GM20000 (cell line): Measurements from ENCODE around the gene JMJD1C.

Source experiments
- DNase-seq: peaks from one replicate; pipeline ENCODE4 v3.0.0; 2012; ENCODE audit warnings: low spot score
- TF ChIP-seq, protein P1 (sequence below): IDR thresholded peaks from 2 replicates; pipeline ENCODE4 v1.5.1; 2012; ENCODE audit warnings: mild to moderate bottlenecking, control low read depth; ENCODE audit errors: extremely low read depth, missing control alignments

The JMJD1C gene

DNA sequence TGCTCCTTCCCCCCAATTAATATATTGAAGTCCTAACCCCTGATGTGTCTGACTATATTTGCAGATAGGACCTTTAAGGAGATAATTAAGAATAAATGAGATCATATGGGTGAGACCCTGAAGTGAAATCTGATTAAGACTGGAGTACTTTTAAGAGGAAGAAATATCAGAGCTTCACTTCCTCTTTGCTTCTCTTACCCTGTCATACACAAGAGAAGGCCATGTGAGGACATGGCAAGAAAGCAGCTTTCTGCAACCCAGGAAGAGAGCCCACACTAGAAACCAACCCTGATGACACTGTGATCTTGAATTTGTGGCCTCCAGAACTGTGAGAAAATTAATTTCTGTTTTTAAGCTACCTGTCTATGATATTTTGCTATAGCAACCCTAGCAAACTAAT, 44.2 kb downstream of the JMJD1C start:
- TF ChIP-seq, protein P1, sequence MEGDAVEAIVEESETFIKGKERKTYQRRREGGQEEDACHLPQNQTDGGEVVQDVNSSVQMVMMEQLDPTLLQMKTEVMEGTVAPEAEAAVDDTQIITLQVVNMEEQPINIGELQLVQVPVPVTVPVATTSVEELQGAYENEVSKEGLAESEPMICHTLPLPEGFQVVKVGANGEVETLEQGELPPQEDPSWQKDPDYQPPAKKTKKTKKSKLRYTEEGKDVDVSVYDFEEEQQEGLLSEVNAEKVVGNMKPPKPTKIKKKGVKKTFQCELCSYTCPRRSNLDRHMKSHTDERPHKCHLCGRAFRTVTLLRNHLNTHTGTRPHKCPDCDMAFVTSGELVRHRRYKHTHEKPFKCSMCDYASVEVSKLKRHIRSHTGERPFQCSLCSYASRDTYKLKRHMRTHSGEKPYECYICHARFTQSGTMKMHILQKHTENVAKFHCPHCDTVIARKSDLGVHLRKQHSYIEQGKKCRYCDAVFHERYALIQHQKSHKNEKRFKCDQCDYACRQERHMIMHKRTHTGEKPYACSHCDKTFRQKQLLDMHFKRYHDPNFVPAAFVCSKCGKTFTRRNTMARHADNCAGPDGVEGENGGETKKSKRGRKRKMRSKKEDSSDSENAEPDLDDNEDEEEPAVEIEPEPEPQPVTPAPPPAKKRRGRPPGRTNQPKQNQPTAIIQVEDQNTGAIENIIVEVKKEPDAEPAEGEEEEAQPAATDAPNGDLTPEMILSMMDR, result no peak
- DNase-seq, result peak; percentile 59

DNA sequence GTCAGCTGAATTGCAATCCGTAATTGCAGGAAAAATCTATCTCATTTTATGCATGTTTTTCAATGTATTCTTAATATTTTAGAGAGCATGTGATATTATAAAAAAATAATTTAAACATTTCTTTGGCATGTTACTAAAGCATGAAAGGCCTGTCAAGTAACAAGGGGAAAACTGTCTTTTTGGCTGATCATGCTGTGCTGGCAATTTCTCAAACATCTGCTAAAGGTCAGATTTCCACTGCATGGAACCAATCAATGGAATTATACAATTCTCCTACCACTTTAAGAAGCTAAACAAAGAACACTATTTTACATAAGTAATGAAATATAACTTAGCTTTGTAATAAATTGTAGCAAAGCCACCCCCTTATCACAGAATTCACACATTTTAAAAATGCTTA, 49.4 kb downstream of the JMJD1C start:
- no peak for DNase-seq
- TF ChIP-seq, protein P1, result no peak

DNA sequence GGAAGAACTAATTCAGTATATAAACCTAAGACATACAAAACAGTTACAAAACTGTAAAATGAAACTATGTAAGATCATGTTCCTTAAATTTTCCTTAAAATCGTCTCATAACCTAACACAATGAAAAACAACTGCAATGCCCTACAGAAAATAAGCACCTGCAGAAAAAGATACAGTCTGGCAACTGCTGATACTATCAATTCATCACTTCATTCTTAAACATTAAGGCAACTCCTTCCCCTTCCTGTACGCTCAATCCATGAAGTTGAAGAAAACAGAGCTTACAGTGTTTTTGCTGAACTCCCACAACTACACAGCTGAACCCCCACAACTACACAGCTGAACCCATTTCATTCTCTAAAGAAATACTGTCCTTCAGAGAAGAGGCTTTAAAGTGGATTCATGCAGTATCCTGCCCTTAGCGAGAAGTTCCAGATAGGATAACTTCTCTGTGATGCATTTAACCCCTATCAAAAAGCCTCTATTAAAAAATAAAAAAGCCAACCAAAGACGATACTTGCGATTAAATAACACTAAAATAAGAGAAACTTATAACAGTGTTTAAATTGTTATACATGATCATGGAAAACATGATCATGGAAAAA, 50.0 kb downstream of the JMJD1C start:
- DNase-seq, result no peak
- TF ChIP-seq, protein P1, result no peak

DNA sequence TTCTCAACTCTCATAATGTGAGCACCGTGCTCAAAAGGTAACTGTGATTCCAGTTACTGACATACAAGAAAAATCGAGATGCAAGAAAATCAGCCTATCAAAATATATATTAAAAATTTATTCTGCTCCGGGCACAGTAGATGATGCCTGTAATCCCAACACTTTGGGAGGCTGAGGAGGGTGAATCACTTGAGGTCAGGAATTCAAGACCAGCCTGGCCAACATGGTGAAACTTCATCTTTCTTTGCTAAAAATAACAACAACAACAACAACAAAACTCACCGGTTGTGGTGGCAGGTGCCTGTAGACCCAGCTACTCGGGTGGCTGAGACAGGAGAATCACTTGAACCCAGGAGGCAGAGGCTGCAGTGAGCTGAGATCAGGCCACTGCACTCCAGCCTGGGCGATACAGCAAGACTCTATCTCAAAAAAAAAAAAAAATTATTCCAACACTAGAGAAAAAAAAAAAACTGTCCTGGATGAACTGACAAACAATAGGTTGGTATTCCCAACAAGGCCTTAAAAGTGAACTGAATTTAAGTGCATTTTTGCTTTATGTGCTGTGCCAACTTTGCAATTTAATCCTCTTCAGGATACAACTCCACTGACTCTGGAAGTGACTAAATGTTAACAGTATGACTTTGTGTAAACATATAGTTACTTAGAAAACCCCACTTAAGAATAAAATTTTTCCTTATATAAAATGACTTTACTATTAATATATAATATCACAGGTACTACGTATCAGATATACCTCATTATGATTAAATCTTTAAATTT, 51.1 kb downstream of the JMJD1C start:
- DNase-seq, result no peak
- TF ChIP-seq, protein P1, result no peak

DNA sequence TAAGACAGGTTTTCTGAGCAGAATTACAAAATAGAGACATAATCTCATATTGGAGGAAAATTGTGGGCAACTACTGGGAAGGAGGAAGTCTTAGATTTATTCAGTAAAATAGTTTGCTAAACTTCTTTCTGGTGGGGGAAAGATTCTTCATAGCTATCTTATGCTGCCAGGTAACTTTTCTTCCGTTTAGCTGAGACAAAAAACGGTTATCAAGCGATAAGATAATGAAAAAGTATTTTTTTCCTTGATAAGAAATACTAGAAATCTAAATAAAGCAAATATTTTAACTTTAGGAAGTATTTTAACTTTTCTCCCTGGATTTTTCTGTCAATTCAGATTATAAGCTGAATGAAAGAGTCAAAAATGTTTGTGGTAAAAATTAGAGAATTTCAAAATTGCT, 52.3 kb downstream of the JMJD1C start:
- TF ChIP-seq, protein P1, result no peak
- no peak for DNase-seq

DNA sequence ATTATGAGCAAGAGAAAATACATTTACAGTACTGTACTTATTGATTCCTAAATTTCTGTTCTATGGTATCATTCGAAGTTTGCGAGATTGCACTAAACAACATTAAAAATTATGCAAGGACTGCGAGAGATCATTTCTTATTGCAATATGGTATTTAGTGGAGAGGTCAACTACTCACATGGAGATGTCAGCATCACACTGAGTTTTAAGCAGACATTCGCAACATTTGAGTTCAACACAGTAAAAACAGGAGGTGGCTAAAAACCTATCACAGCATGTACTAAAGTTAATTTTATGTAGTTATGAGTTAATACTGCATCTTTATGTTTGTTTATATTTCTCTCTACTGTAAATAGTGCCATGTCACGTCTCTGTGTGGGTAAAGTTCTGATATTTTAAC, 53.5 kb downstream of the JMJD1C start:
- no peak for DNase-seq
- TF ChIP-seq, protein P1, result no peak

DNA sequence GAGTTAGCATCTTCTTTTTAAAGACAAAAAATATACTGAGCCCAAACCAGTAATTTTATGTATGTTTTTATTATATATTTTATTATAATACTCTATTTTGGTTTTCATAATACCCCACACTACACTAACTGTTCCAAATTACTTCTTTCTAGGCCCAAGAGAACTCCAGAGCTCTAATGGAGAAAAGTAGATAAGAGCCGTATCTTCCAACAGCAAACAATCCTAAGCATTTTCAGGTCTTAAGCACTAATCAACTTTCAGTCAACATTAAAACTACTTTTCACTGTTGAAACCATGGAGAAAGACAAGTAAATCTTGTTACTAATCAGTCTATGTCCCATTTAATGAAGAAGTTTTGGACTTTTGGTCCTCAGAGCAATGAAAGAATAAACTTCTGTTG, 55.1 kb downstream of the JMJD1C start:
- TF ChIP-seq, protein P1, result no peak
- DNase-seq, result no peak
